HEK293 (cell line): ENCODE data around the gene ALDH7A1.

Experiments
- CTCF ChIA-PET: fragments of 350-600 bp; formaldehyde crosslinking; extraction: SDS; loops from one replicate; lab custom pipeline; 2021; ENCODE audit warnings: antibody characterized with exemption; lab: Yijun Ruan, JAX
- POLR2A ChIA-PET: fragments of 300-600 bp; formaldehyde crosslinking; extraction: SDS; loops from one replicate; lab custom pipeline; 2020; ENCODE audit warnings: antibody characterized with exemption, inconsistent platforms; lab: Yijun Ruan, JAX
- H3K27ac ChIP-seq: fragments of 200-500 bp; sonication (Bioruptor generic); 2 replicates; pipeline ENCODE4 v1.5.1; 2014; ENCODE audit warnings: low read depth, low read length, control low read depth, inconsistent platforms; ENCODE audit errors: extremely low read depth
- H3K36me3 ChIP-seq, 2 experiments: fragments of 200-500 bp in 1 of 2; sonication (Bioruptor generic) in 1 of 2; 1 replicate in 1 of 2; 2 replicates in 1 of 2; pipeline ENCODE4 v1.5.1; 2014 to 2017; ENCODE audit warnings: inconsistent platforms in 2 of 2, low read length in 2 of 2; ENCODE audit not compliant: control insufficient read depth in 2 of 2, insufficient read depth in 1 of 2
- H3K4me1 ChIP-seq: fragments of 200-500 bp; sonication (Bioruptor generic); 2 replicates; pipeline ENCODE4 v1.5.1; 2014; ENCODE audit warnings: mild to moderate bottlenecking, low read length, inconsistent platforms; ENCODE audit not compliant: control insufficient read depth, insufficient read depth
- H3K4me3 ChIP-seq: 2 replicates; pipeline ENCODE4 v1.5.1; 2011; ENCODE audit warnings: low read depth, mild to moderate bottlenecking, control low read depth, low read length, moderate library complexity
- H3K9me3 ChIP-seq: fragments of 200-500 bp; sonication (Bioruptor generic); 2 replicates; pipeline ENCODE4 v1.5.1; 2014; ENCODE audit warnings: low read depth, low read length, inconsistent platforms; ENCODE audit not compliant: control insufficient read depth, insufficient read depth
- BCL11A ChIP-seq: fragments of 450-650 bp; formaldehyde crosslinking; IDR thresholded peaks from 2 replicates; pipeline ENCODE4 v1.5.1; 2016; ENCODE audit warnings: low read depth, missing biosample characterization, missing genetic modification characterization
- BCL11B ChIP-seq: fragments of 450-650 bp; formaldehyde crosslinking; IDR thresholded peaks from 2 replicates; pipeline ENCODE4 v1.5.1; 2016; ENCODE audit warnings: low read depth, missing biosample characterization, missing genetic modification characterization
- EGR2 ChIP-seq: fragments of 450-650 bp; formaldehyde crosslinking; IDR thresholded peaks from 2 replicates; pipeline ENCODE4 v1.5.1; 2016; ENCODE audit warnings: low read depth, missing biosample characterization, missing genetic modification characterization
- GFI1B ChIP-seq: fragments of 450-650 bp; formaldehyde crosslinking; IDR thresholded peaks from 2 replicates; pipeline ENCODE4 v1.5.1; 2016; ENCODE audit warnings: missing biosample characterization, missing genetic modification characterization
- INSM2 ChIP-seq: fragments of 450-650 bp; formaldehyde crosslinking; IDR thresholded peaks from 2 replicates; pipeline ENCODE4 v1.5.1; 2016; ENCODE audit warnings: missing biosample characterization, missing genetic modification characterization
- KLF7 ChIP-seq: fragments of 450-650 bp; formaldehyde crosslinking; IDR thresholded peaks from 2 replicates; pipeline ENCODE4 v1.5.1; 2016; ENCODE audit warnings: missing biosample characterization, missing genetic modification characterization, borderline replicate concordance
- OVOL3 ChIP-seq: fragments of 450-650 bp; formaldehyde crosslinking; IDR thresholded peaks from 2 replicates; pipeline ENCODE4 v1.5.1; 2016; ENCODE audit warnings: missing biosample characterization, missing genetic modification characterization
- PRDM4 ChIP-seq: fragments of 450-650 bp; formaldehyde crosslinking; IDR thresholded peaks from 2 replicates; pipeline ENCODE4 v1.5.1; 2017; ENCODE audit warnings: missing biosample characterization, missing genetic modification characterization
- REPIN1 ChIP-seq: fragments of 450-650 bp; formaldehyde crosslinking; IDR thresholded peaks from 2 replicates; pipeline ENCODE4 v1.5.1; 2017; ENCODE audit warnings: missing biosample characterization, missing genetic modification characterization, low read depth
- SP3 ChIP-seq: fragments of 450-650 bp; formaldehyde crosslinking; IDR thresholded peaks from 2 replicates; pipeline ENCODE4 v1.5.1; 2016; ENCODE audit warnings: missing biosample characterization, missing genetic modification characterization
- YY2 ChIP-seq: fragments of 450-650 bp; formaldehyde crosslinking; IDR thresholded peaks from 2 replicates; pipeline ENCODE4 v1.5.1; 2016; ENCODE audit warnings: missing biosample characterization, missing genetic modification characterization
- ZBTB17 ChIP-seq: fragments of 450-650 bp; formaldehyde crosslinking; IDR thresholded peaks from 2 replicates; pipeline ENCODE4 v1.5.1; 2016; ENCODE audit warnings: missing biosample characterization, missing genetic modification characterization
- ZNF112 ChIP-seq: fragments of 450-650 bp; formaldehyde crosslinking; IDR thresholded peaks from 2 replicates; pipeline ENCODE4 v1.5.0; 2017; ENCODE audit warnings: missing biosample characterization, missing genetic modification characterization
- ZNF132 ChIP-seq: fragments of 450-650 bp; formaldehyde crosslinking; IDR thresholded peaks from 2 replicates; pipeline ENCODE4 v1.5.1; 2017; ENCODE audit warnings: missing biosample characterization, missing genetic modification characterization, borderline replicate concordance
- ZNF19 ChIP-seq: fragments of 450-650 bp; formaldehyde crosslinking; IDR thresholded peaks from 2 replicates; pipeline ENCODE4; 2016; ENCODE audit warnings: missing biosample characterization, missing genetic modification characterization, low read depth
- ZNF214 ChIP-seq: fragments of 450-650 bp; formaldehyde crosslinking; IDR thresholded peaks from 2 replicates; pipeline ENCODE4 v1.5.1; 2017; ENCODE audit warnings: missing biosample characterization, mild to moderate bottlenecking, missing genetic modification characterization, borderline replicate concordance
- ZNF555 ChIP-seq: fragments of 450-650 bp; formaldehyde crosslinking; conservative IDR thresholded peaks from 2 replicates; pipeline ENCODE4 v1.5.1; 2017; ENCODE audit warnings: missing biosample characterization, mild to moderate bottlenecking, missing genetic modification characterization, inconsistent platforms
- ZNF560 ChIP-seq: fragments of 450-650 bp; formaldehyde crosslinking; IDR thresholded peaks from 2 replicates; pipeline ENCODE4 v1.5.1; 2017; ENCODE audit warnings: missing biosample characterization, missing genetic modification characterization, borderline replicate concordance
- ZNF600 ChIP-seq: fragments of 450-650 bp; formaldehyde crosslinking; IDR thresholded peaks from 2 replicates; pipeline ENCODE4 v1.5.1; 2016; ENCODE audit warnings: missing biosample characterization, missing genetic modification characterization
- ZNF654 ChIP-seq: fragments of 450-650 bp; formaldehyde crosslinking; IDR thresholded peaks from 2 replicates; pipeline ENCODE4 v1.5.1; 2016; ENCODE audit warnings: low read depth, missing biosample characterization, missing genetic modification characterization
- ZNF707 ChIP-seq: fragments of 450-650 bp; formaldehyde crosslinking; IDR thresholded peaks from 2 replicates; pipeline ENCODE4 v1.5.1; 2016; ENCODE audit warnings: missing biosample characterization, missing genetic modification characterization
- ZNF768 ChIP-seq: fragments of 450-650 bp; formaldehyde crosslinking; IDR thresholded peaks from 2 replicates; pipeline ENCODE4 v1.5.1; 2018; ENCODE audit warnings: missing biosample characterization, mild to moderate bottlenecking, missing genetic modification characterization
- ZNF792 ChIP-seq: fragments of 450-650 bp; formaldehyde crosslinking; IDR thresholded peaks from 2 replicates; pipeline ENCODE4 v1.5.1; 2016; ENCODE audit warnings: missing biosample characterization, missing genetic modification characterization
- ZSCAN18 ChIP-seq: fragments of 450-650 bp; formaldehyde crosslinking; IDR thresholded peaks from 2 replicates; pipeline ENCODE4 v1.5.1; 2016; ENCODE audit warnings: missing biosample characterization, missing genetic modification characterization
- ZSCAN4 ChIP-seq: fragments of 450-650 bp; formaldehyde crosslinking; IDR thresholded peaks from 2 replicates; pipeline ENCODE4 v1.5.1; 2017; ENCODE audit warnings: missing biosample characterization, missing genetic modification characterization

Gene ALDH7A1

GRCh38 chr5:126544087-126544740 lies 50.8 kb downstream of the ALDH7A1 start:
- CTCF ChIA-PET: interaction anchor here (0.6 to 6.9 kb wide), 9 partner anchors 10 to 647 kb away, joined by 3 to 65 read pairs (median 3); partner anchors contain the start of gene ALDH7A1
- Histone ChIP-seq H3K4me3 (no peak overlapping the region), H3K36me3 (peaks cover 33 to 47% of the 10 kb centered on the region in 2 experiments), H3K4me1 (no peaks in the 10 kb centered on the region), H3K27ac (no peak overlapping the region), H3K9me3 (no peaks in the 10 kb centered on the region)
- TF ChIP-seq EGR2 (tag by site-specific recombination): no peak
- TF ChIP-seq ZNF600 (tag by site-specific recombination): peak; percentile 34; the same call in 1 of the 2 replicates
- peak; percentile 50 for TF ChIP-seq ZNF654
- POLR2A ChIA-PET: no interaction called here

- Histone ChIP-seq H3K27ac (no peak overlapping the region), H3K9me3 (no peaks in the 10 kb centered on the region), H3K4me1 (no peaks in the 10 kb centered on the region), H3K36me3 (peaks cover 27 to 43% of the 10 kb centered on the region in 2 experiments), H3K4me3 (no peak overlapping the region)
- CTCF ChIA-PET: interaction anchor here (0.6 to 6.9 kb wide), 10 partner anchors 11 to 649 kb away, joined by 3 to 65 read pairs (median 3); partner anchors contain the start of gene ALDH7A1
- POLR2A ChIA-PET: no interaction called here
- TF ChIP-seq ZBTB17 (tag by site-specific recombination) (no peak), ZNF768 (no peak), GFI1B (tag by site-specific recombination) (no peak), OVOL3 (tag by site-specific recombination) (no peak), ZNF132 (no peak), BCL11B (tag by site-specific recombination) (no peak), ZNF560 (tag by site-specific recombination) (no peak), PRDM4 (tag by site-specific recombination) (no peak), ZNF792 (tag by site-specific recombination) (no peak)
Observed at GRCh38 chr5:126543660-126544059, 51.4 kb downstream of the ALDH7A1 start.

GRCh38 chr5:126543009-126543408 lies 52.0 kb downstream of the ALDH7A1 start:
- Histone ChIP-seq H3K4me3 (no peak overlapping the region), H3K9me3 (no peaks in the 10 kb centered on the region), H3K27ac (no peak overlapping the region), H3K36me3 (peaks cover 21 to 38% of the 10 kb centered on the region in 2 experiments), H3K4me1 (no peaks in the 10 kb centered on the region)
- CTCF ChIA-PET: interaction anchor here (0.6 to 6.9 kb wide), 8 partner anchors 10 to 648 kb away, joined by 3 to 65 read pairs (median 5); partner anchors contain the start of gene ALDH7A1
- POLR2A ChIA-PET: no interaction called here
- TF ChIP-seq SP3 (tag by site-specific recombination) (no peak), ZNF707 (tag by site-specific recombination) (no peak), BCL11A (no peak), ZNF555 (tag by site-specific recombination) (no peak), ZSCAN18 (tag by site-specific recombination) (no peak), YY2 (tag by site-specific recombination) (no peak), ZSCAN4 (no peak), INSM2 (tag by site-specific recombination) (no peak), REPIN1 (no peak), ZNF214 (tag by site-specific recombination) (no peak), ZNF112 (tag by site-specific recombination) (no peak), ZNF19 (no peak), KLF7 (tag by site-specific recombination) (no peak)
